Left kidney (tissue), 2 donors: Measurements from ENCODE around the gene GCSH. TPM values are rescaled to one million over a fixed set of nuclear protein-coding genes. Genes with fewer than 3 reads are reported as not detected.
A peak's percentile ranks its signal among the peaks of the same experiment; 100 is the strongest.

Source experiments
- DNase-seq: peaks from one replicate; pipeline ENCODE4 v3.0.0-alpha.2; 2013
- polyA plus RNA-seq: library from polyadenylated mRNA; unstranded; fragments of 120-200 nt; gene quantifications from one replicate; pipeline ENCODE4 v1.2.1, GENCODE V29; 2013; ENCODE audit not compliant: insufficient read length

Gene GCSH
- polyA plus RNA-seq, 1 donor, result 98.1 TPM

DNA sequence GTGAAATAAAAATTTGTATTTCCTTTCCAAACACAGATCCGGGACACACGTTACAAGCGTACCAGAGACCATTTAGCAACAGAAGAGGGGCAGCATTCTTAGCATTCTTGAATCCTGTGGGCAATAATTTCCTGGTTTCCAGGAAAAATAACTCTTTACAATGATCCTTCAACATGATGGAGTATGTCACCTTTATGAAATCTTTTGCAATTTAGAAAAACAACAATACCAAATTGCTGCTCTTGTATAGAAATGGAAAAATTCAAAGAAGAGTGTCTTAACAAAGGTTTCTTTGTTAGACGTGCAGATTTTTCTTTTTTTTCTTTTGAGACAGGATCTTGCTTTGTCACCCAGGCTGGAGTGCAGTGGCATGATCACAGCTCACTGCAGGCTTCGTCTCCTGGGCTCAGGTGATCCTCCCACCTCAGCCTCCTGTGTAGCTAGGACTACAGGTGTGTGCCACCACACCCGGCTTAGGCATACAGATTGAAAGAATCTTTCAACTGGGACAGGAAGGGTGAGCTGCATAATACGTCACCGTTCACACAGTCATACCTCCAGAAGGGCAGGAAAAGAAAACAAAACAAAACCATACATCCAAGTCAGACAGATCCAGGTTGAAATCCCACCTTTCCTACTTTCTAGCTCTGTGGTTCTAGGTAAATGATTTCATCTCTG lies 10.8 kb upstream of the GCSH start:
- DNase-seq, result no peak

DNA sequence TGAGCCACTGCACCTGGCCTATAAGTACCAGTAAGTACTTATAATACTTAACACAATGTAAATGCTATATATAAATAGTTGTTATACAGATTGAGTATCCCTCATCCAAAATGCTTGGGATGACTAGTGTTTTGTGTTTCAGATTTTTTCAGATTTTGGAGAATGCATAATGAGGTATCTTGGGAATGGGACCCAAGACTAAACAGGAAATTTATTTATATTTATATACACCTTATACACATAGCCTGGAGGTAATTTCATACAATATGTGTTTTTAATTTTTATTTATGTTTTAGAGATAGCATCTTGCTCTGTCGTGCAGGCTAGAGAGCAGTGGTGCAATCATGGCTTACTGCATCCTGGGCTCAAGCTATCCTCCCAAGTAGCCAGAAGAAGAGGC lies 9.8 kb upstream of the GCSH start:
- DNase-seq, result no peak

DNA sequence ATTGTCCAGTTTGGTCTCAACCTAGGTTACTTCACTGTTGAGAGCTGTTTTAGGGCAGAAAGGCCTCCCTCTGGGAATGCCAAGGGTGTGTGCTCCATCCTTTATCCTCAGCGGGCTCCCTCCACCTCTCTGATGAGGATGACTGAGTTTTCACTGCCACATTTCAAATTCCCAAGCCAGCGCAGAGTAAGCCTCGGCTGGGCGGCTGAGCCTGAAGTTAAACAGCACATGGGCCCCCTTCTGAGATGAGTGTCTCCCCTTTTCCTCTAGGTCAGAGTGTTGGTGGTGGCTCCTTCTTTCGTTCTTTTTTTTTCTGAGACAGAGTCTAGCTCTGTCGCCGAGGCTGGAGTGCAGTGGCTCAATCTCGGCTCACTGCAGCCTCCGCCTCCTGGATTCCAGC lies 5.5 kb upstream of the GCSH start:
- no peak for DNase-seq

DNA sequence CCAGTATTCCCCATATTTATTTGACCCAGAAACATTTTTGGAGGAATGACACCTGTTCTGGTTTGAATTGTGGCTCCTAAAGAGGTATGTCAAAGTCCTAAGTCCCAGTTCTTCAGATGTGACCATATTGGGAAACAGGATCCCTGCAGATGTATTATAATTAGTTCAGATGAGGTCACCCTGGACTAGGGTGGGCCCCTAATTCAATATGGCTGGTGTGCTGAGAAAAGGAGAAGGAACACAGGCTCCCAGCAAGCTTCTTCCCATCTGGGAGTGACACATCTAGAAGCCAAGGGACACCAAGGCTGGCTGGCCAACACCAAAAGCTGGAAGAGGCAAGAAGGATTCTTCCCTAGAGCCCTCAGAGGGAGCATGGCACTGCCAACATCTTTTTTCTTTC lies 3.8 kb upstream of the GCSH start:
- DNase-seq, result no peak

DNA sequence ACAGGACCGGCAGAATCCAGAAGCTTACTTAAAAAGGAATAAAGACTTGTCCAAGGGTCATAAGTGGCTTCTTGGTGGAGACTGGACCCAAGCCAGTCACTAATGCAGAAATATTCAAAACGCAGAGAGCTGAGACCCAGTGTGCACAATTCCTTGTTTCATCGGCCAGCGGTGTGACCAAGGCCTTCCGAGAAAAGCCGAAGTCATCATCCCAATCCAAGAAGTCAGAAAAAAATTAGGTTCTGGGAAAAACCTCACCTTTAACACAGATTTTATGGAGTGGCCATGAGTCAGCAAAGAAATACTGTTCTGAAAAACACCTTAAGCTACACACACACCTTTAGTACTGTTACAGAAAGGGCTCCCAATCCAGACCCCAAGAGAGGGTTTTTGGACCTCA lies 1.0 kb upstream of the GCSH start:
- no peak for DNase-seq

DNA sequence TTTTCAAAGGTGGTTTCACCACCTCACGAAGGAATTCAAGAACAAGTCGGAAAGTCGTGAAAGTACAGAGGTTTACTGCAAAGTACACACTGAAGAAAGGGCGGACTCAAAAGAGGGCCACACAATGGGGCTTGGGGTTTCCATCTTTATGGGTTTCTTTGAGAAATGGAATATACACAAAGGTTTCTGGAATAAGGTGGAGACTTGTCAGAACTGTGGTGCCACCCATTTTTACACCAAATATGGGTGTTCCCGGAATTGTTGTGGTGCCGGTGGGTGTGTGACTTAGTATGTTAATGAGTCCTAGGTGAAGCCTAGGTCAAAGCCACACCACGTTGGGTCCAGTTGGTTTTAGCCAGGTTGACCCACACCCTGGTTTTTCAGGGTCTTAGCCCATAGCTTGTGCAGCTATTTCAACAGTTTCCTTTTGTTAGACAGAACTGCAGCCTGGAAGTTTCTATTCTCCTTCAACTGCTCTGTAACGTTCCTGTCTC lies 567 bp upstream of the GCSH start:
- no peak for DNase-seq

DNA sequence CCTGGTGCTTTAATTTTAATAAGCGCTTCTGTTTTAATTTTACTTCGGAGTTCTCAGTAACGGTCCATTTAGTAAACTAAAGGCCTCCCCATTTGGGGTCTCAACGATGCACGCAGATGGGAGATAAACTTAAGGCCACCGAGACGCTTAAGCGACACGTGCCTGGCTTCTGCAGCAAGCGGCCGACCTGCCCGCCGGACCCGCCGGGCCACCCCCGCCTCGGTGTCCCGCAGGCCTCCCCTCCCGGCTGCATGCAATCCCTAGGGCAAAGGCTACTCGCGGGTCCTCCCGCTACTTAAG lies 592 bp downstream of the GCSH start:
- DNase-seq, result no peak

DNA sequence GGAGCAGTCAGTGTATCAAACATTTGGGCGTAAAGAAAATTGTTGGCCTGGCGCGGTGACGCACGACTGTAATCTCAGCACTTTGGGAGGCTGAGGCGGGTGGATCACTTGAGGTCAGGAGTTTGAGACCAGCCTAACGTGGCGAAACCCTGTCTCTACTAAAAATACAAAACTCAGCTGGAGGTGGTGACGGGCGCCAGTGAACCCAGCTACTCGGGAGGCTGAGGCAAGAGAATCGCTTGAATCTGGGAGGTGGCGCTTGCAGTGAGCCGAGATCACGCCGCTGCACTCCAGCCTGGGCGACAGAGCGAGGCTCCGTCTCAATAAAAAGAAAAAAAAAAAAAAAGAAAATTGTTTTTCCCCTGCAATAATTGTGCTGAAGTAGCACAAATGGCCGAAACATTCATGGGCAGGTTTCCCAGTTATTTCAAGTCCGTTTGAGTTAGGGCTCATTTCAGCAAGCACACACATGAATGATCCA lies 1.4 kb downstream of the GCSH start:
- DNase-seq, result no peak

DNA sequence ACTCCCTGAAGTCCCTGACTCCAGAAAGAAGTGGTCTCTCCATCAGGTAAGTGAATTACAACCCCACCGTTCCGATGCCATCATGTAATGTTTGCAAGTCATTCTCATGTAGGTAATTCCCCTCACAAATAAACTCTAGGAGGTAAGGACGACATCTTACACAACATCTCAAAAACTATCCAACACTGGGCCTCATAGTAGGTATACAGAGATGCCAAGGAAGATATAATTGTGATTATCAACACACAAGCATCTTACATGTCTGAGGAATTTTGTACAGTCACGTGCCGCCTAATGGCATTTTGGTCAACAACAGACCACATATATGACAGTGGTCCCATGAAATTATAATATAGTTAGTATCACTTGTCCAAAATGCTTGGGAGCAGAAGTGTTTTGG lies 7.4 kb downstream of the GCSH start:
- DNase-seq, result no peak

DNA sequence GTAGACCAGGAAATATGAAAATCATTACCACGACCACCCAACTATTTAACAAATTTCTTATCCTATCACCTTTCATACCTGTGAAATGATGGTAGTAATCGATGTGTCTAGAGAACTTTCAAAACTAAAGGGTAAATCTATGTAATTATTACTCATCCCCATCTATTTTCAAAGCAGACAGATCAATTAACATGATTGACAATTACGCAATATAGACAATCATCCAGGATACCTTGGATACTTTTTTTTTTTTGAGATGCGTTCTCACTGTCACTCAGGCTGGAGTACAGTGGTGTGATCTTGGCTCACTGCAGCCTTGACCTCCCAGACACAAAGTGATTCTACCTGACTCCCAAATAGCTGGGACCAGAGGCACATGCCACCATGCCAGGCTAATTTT lies 15.2 kb downstream of the GCSH start:
- DNase-seq, result no peak

DNA sequence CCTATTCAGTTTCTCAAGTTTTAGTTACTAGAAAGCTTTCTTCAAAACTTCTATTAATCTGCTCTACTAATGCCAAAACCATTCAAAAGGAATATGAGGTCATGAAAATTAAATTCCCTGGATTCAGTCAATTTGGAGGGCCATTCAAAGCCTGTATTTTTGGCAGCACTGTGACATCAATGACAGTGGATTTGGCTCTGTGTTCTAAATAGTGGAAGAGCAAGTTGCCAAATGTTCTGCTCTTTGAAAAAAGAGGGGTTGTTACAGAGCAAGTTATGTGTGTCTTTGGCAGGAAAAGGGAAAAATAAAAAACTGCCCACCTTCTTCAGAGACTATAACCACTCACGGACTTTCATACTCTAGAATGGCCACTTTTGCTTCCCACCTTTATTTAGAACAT lies 16.0 kb downstream of the GCSH start:
- no peak for DNase-seq

DNA sequence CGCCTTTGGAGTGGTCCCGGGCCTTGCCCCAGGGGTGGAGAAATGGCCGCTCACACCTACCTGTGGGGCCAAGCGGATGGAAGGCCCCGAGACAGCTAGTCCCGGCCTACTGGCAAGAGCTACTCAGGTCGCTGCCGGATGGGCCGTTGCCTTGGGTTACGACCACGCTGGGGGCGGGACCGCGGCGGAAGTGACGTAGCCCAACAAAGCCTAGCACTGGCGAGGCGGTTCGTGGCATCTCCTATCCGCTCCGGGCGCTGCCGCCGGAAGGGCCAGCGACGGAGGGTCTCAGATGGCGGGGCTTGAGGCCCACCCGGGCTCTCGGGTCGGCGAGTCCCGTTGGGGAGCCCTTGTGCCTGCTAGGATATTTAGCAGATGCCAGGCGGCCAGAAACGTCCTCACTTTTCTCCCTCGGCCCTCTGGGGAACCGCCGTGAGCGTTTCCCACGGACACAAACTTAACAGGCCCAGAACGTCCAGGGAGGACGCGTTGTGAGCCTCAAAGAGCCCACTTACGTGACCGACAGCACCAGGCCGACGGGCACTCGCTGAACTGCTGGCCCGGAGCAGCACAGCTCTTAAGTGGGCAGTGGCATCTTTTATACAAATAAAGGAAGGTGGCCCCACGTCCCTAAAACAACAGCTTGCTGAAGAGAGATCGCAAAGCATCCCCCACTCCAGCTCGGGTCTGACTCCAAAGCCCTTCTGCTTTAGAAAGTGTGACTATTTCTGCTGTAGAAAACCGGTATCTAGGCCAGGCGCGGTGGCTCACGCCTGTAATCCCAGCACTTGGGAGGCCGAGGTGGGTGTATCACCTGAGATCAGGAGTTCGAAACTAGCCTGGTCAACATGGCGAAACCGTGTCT lies 18.9 kb downstream of the GCSH start, which contains the start of gene C16orf46:
TSS of gene C16orf46 (minus strand) at position 163 of the 865 bp plus-strand sequence. CDS start 13,283 bp downstream, outside the sequence.
- DNase-seq, result peak; percentile 97

DNA sequence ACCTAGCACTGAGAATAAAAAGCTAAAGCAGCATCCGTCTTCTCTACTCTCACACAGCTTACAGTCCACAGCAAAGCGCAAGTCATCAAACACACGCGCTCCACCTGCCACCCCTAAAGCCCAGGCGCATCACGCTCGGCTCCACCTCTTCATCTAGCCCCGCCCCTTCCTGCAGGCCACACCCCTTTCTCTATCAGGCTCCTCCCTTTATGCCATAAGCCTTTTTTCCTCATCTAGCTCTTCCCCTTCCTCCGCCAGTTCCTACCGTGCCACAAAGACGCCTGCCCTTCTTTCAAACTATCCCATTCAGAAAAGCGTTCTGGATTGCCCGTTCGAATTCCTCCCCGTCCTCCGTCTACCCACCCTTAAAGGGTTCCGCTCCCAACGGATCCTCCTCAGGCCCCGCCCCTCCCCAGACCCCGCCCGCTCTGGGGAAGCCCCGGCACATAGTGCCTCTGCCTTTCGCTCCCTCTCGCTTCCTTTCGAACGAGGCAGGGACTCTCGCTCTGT lies 19.6 kb downstream of the GCSH start:
- DNase-seq, result peak; percentile 89

DNA sequence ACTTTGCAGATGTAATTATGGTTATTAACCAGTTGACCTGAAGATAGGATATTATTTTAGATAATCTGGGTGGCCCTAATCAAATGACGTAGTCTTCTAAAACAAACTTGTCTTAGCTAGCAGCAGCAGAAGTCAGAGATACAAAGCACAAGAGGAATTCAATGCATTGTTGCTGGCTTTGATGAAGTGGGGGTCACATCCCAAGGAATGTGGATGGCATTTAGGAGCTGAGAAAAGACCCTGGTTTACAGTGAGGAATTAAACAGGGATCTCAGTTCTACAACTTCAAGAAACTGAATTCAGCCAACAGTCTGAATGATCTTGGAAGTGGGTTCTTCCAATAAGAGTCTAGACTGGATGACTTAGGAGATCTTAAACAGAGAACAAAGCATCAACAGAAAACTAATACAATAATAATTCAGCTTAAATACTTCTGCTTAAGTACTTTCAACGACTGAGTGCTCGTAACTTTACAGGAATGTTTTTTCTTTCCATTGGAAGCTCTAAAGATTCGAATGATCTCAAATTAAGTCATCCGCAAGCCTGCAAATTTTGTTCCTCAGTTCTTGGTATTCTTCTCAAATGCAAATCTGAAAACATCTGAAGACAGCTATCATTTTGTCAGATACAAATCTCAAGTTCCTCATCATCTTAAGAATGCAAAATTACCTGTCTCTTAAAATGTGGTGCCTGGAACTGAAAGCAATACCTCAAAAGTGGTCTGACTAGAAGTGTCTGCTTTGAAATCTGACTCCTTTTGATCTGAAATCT lies 22.4 kb downstream of the GCSH start:
- DNase-seq, result no peak

DNA sequence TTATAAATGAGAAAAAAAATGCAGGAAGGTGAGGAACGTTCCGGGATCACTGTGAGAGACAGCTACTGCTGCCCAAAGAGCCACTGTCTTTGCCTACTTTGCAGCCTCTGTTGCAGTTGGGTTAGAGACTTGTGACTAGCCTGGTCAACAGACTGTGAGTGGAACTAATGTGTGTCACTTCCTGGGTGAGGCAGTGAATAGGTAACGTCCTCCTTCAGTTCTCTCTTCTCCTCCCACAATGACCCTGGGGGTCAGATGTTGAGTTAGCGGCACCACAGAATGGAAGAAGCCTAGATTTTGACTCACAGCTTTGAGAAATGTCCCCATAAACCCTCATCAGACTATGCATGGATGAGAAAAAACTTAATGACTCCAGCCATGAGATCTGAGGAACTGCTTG lies 24.4 kb downstream of the GCSH start:
- DNase-seq, result no peak

DNA sequence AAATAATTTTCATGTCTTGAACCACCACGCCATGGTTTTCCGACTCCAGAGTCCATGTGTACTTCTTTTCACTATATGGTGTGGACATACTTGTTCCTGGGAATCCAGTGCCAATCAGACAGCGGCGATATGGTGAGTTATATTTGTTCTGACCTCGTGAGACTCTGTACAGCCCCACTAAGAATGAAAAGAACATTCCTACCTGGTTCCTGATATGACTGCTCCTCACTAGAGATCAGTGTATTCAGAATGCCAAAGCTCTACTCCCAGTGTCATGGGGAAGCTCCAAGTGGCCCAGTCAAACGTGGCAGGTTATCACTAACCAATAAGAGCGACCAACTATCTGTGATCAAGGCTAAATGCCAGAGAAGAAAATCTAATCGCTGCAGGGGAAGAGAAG lies 25.2 kb downstream of the GCSH start:
- DNase-seq, result no peak

DNA sequence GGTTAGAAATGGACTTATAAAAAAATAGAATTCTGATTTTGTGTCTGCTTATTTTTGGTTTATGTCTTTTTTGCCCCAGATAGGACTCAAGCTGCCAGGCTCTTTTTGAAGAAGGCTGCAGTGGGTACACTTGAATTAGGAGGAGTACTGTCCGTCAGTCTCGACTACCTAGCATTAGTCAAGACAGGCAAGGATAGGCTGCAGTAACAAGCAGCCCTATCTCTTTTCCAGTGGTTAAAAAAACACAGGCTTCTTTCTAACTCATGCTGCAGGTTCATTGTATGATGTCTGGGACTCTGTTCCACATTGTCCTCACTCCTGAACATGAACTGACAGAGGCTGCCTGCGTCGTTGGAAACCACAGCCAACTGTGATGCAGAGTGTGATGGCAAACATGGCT lies 27.1 kb downstream of the GCSH start:
- no peak for DNase-seq

DNA sequence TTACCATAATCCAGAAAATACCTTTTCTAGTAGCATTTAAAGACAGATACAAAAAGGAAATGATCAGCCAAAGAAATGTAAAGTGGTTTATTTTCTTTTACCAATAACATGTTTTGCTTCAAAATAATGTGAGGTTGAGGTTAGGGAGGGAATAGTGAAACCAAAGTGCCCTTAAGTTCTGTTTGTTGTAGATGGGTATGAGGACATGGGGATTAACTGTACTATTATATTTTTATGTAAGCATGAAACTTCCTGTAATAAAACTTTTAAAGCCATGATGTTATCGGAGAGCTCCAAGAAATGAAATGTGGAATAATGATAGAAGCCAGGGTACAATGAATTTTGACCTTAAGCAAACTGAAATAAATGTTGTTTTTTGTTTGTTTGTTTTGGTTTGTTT lies 29.0 kb downstream of the GCSH start:
- DNase-seq, result no peak

DNA sequence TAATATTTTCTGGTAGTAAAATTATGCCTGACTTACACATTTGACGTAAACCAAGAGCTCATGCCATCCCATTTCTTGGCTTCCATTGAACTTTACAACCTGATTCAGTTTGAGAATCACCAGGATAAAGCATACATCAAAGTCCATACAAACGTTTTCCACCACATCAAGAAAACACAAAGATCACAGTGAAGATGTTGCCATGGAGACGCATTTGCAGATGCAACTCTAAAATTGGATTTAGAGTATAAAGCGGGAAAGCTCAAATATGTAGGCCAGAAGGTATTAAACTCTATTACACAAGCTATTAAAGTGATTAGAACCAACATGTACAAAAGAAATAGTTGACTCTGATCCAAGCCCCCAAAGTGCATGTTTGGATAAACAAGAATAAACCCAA lies 29.5 kb downstream of the GCSH start:
- peak; percentile 13 for DNase-seq

DNA sequence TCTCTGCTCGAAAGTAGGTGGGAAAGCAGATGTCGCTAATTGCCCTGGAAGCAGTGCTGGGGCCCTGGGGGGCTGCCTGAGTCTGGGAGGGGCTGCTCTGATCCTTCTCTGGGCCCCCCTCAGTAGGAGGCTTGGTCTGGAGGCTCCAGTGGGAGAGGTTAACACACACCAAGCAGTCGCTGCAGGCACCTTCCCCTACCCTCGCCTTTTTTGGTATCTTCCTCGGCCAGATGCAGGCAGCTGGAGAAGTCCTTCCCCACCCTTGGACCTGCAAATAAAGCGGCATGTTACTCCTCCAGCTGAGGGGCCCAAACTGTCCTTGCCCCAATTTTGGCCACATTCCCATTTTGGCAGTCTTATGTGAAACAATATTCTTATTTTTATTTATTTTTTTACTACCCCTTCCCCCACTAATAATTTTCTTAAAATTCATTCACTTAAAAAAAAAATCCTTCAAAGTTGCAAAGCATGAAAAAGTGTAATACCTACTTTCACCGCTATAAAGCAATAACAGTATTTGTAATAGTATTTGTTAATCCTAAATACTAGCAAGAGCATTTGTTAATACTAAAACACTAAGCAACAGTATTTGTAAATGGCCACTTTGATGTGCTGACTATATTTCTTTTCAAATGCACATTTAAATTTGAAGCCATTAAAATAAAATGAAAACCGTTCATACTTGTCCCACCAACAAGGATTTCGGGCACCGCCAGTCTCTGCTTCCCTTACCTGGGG lies 34.2 kb downstream of the GCSH start:
- DNase-seq, result peak; percentile 2

DNA sequence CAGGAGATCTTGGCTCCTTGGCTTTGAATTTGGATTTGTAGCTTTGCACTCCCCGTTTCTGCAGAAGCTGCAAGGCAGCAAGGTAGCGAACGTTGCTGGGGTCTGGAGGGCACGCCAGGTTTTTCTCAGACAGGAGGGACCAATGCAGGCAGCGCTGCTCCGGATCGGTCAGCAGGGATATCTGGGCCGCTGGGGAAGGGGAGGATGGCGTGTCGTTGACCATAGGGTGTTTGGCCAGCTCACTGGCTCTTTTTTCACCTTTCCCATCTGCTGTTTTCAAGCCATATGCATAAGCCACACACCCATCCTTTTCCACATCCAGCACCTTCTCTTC lies 34.9 kb downstream of the GCSH start:
- DNase-seq, result no peak
